AG04450 (cell line): ENCODE measurements around the gene RBM3. TPM values are rescaled to one million over a fixed set of nuclear protein-coding genes. Genes with fewer than 3 reads are reported as not detected.

Experiments used
- CTCF ChIA-PET: fragments of 300-600, 350-600 bp; formaldehyde crosslinking; extraction: SDS; loops from one replicate; lab custom pipeline; 2022; ENCODE audit warnings: antibody characterized with exemption, inconsistent platforms; lab: Charles Lee
- POLR2A ChIA-PET: fragments of 350-600 bp; formaldehyde crosslinking; extraction: SDS; loops from one replicate; lab custom pipeline; 2021; ENCODE audit warnings: antibody characterized with exemption, inconsistent platforms; lab: Yijun Ruan, JAX
- DNase-seq: peaks from one replicate; pipeline ENCODE4 v3.0.0-alpha.2; 2011; ENCODE audit warnings: low read depth, low spot score
- H3K27ac ChIP-seq: one replicate; pipeline ENCODE4 v1.5.1; 2012; ENCODE audit warnings: low read depth, low read length, control low read depth
- H3K27me3 ChIP-seq: one replicate; pipeline ENCODE4 v1.6.0; 2012; ENCODE audit warnings: low read length; ENCODE audit not compliant: control insufficient read depth, insufficient read depth
- H3K4me3 ChIP-seq: 2 replicates; pipeline ENCODE4 v1.5.1; 2011; ENCODE audit warnings: mild to moderate bottlenecking, low read depth, low read length, control low read depth
- H3K9me3 ChIP-seq: 2 replicates; pipeline ENCODE4 v1.5.1; 2012; ENCODE audit warnings: low read length; ENCODE audit not compliant: control insufficient read depth, insufficient read depth
- polyA plus RNA-seq: library from polyadenylated mRNA; depleted of rRNA; stranded (reverse); fragments of >200 nt; gene quantifications from 2 replicates; pipeline ENCODE4 v1.2.3, GENCODE V29; 2011
- TF ChIP-seq, protein P1 (sequence below): IDR thresholded peaks from 2 replicates; pipeline ENCODE4 v1.5.1; 2011; ENCODE audit warnings: low read depth, low read length, control low read depth, inconsistent platforms

Gene RBM3
- polyA plus RNA-seq, 1 experiment: 317 TPM

DNA sequence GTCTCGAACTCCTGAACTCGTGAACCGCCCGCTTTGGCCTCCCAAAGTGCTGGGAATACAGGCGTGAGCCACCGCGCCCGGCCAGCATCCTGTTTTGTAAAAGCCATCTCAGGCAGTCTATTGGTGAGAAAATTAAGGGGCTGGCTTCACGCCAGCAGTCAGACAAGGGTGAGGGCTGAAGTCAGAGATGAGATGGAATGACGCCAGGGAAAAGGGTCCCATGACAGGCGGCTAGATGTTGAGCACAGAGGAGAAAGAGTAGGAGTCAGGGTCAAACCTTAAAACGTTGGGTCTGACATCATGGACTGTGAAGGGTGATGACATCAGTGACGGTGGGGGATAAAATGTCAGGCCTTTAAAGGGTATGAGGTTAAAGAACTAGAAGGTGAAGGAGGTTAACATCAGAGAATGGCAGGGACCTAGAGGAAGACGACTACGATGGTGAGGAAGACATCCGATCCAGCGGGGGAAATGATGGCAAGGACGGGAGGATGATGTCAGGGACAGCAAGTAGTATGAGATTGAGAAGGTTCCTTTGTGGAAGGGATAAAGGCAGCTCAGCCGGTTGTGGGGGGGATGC, 504 bp upstream of the RBM3 start:
- POLR2A ChIA-PET: interaction anchor here (0.6 to 1.5 kb wide), 7 partner anchors 10 to 911 kb away, joined by 3 to 15 read pairs (median 3); partner anchors contain the start of gene TBC1D25
- TF ChIP-seq, protein P1, sequence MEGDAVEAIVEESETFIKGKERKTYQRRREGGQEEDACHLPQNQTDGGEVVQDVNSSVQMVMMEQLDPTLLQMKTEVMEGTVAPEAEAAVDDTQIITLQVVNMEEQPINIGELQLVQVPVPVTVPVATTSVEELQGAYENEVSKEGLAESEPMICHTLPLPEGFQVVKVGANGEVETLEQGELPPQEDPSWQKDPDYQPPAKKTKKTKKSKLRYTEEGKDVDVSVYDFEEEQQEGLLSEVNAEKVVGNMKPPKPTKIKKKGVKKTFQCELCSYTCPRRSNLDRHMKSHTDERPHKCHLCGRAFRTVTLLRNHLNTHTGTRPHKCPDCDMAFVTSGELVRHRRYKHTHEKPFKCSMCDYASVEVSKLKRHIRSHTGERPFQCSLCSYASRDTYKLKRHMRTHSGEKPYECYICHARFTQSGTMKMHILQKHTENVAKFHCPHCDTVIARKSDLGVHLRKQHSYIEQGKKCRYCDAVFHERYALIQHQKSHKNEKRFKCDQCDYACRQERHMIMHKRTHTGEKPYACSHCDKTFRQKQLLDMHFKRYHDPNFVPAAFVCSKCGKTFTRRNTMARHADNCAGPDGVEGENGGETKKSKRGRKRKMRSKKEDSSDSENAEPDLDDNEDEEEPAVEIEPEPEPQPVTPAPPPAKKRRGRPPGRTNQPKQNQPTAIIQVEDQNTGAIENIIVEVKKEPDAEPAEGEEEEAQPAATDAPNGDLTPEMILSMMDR: no peak
- Histone ChIP-seq H3K4me3 (peak overlapping the region; percentile 63), H3K27me3 (no peaks in the 10 kb centered on the region), H3K9me3 (peaks cover 3% of the 10 kb centered on the region; the same call in 1 of the 2 replicates), H3K27ac (peak overlapping the region; percentile 98)
- DNase-seq: no peak
- CTCF ChIA-PET: interaction anchor here (0.7 kb wide), 1 partner anchor 64 kb away, joined by 6 read pairs; no protein-coding TSS in a partner anchor

DNA sequence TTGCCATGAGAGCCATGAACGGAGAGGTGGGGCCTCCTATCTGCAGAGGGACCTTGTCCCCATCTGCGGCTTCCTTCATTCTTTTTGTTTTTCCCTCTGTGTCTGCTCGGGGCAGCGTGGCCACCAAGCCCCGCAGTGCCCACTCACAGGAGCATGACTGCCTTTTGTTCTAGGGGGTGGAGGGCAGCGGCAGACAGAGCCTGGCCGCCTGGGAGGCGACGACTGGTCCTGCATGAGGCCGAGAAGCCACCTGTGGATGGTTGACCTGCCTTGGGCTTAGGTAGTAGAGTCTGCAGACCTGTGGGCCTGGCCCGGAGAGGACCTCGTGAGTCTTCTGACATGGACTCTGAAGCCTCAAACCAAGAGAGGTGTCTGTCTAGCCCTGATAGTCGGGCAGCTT, 1.4 kb downstream of the RBM3 start:
- CTCF ChIA-PET: no interaction called here
- Histone ChIP-seq H3K9me3 (peaks cover 3% of the 10 kb centered on the region; the same call in 1 of the 2 replicates), H3K27me3 (no peaks in the 10 kb centered on the region), H3K27ac (no peak overlapping the region), H3K4me3 (peak overlapping the region; percentile 82)
- DNase-seq: no peak
- POLR2A ChIA-PET: no interaction called here
- TF ChIP-seq, protein P1: no peak

DNA sequence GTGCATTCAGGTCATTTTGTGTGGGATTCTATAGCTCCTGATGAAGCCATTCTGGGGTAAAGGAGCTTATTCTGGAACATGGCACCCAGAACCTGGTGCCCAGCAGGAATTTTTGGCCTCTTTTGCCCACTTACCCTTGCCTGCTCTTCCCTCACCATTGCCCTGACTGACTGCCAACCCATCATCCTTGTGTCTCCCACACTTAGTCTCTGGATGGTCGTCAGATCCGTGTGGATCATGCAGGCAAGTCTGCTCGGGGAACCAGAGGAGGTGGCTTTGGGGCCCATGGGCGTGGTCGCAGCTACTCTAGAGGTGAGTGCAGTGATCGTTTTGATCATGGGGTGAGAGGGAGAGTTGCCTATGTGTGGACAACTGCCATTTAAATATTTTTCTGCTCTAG, 1.8 kb downstream of the RBM3 start:
- TF ChIP-seq, protein P1: no peak
- no peak for DNase-seq
- H3K27ac ChIP-seq: no peak overlapping the region
- no peaks in the 10 kb centered on the region for H3K27me3 ChIP-seq
- peak overlapping the region; percentile 82 for H3K4me3 ChIP-seq
- CTCF ChIA-PET: no interaction called here
- peaks cover 3% of the 10 kb centered on the region; the same call in 1 of the 2 replicates for H3K9me3 ChIP-seq
- POLR2A ChIA-PET: no interaction called here

DNA sequence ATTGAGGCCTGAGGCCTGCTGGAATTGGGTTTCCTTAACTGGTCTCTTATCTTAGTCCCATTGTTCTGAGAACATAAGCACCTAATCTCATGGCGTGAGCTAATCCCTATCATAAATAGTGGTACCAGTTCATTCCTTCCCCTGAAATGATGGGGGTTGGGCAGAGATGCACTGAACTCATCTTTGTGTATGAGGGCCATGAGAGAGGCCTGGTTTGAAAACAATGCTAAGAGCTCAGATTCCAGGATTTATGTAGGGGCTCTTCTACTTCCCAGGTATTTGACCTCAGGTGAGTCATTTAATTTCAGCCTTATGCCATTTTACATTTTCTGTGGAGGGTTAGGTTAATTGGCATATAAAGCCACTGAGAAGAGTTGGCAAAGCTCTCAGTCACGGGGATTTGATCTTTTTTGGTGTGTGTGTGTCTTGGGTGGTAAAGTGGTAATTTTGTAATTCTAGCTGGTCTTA, 4.4 kb downstream of the RBM3 start:
- Histone ChIP-seq H3K4me3 (no peak overlapping the region), H3K27me3 (no peaks in the 10 kb centered on the region), H3K27ac (no peak overlapping the region), H3K9me3 (peaks cover 3% of the 10 kb centered on the region; the same call in 1 of the 2 replicates)
- TF ChIP-seq, protein P1: no peak
- CTCF ChIA-PET: interaction anchor here (0.7 kb wide), 1 partner anchor 448 kb away, joined by 4 read pairs; no protein-coding TSS in a partner anchor
- POLR2A ChIA-PET: interaction anchor here (0.6 to 1.5 kb wide), 4 partner anchors 13 to 57 kb away, joined by 3 to 5 read pairs (median 4); no protein-coding TSS in a partner anchor
- no peak for DNase-seq

DNA sequence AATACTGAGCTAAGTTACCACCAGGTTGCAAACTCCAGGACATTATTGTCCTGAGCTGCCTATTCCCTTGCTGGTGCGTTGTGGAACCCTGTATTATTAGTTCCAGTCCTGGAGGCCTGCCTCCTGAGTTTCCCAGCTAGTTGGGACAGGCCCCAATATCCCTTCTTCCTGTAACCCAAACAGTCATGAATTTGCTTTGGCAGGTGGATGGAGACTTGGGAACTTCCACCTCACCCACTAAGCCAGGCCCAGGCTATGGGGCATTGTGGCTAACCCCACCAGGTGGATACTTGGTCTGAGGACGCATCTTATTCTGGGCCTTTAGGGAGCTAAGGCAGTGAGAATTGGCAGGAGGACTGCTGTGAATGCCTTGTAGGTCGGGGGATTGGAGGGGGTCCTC, 5.0 kb downstream of the RBM3 start:
- ChIA-PET CTCF (no interaction called here), POLR2A (interaction anchor here (0.6 to 1.5 kb wide), 4 partner anchors 12 to 57 kb away, joined by 3 to 5 read pairs (median 4); no protein-coding TSS in a partner anchor)
- Histone ChIP-seq H3K9me3 (peaks cover 3% of the 10 kb centered on the region; the same call in 1 of the 2 replicates), H3K27me3 (no peaks in the 10 kb centered on the region), H3K27ac (no peak overlapping the region), H3K4me3 (no peak overlapping the region)
- TF ChIP-seq, protein P1: no peak
- DNase-seq: no peak
